SK-N-SH (cell line): Measurements from ENCODE around the gene CREB5. TPM values are rescaled to one million over a fixed set of nuclear protein-coding genes. Genes with fewer than 3 reads are reported as not detected.

Experiments
- CTCF ChIA-PET: fragments of 300-600, 350-600 bp; formaldehyde crosslinking; extraction: SDS; loops from one replicate; lab custom pipeline; 2021; lab: Yijun Ruan, JAX
- POLR2A ChIA-PET: fragments of 350-600 bp; sonication (Branson Sonifier 250); formaldehyde crosslinking; extraction: SDS; loops from one replicate; lab custom pipeline; 2020; ENCODE audit warnings: antibody characterized with exemption, inconsistent platforms; lab: Yijun Ruan, JAX
- DNase-seq: peaks from one replicate; pipeline ENCODE4 v3.0.0; 2012
- H2AFZ ChIP-seq: fragments of 200-600 bp; sonication (generic); 2 replicates; pipeline ENCODE4 v1.8.1; 2016; ENCODE audit warnings: antibody characterized with exemption, mild to moderate bottlenecking, low read depth
- H3F3A ChIP-seq: fragments of 200-600 bp; sonication (generic); replicated peaks from 2 replicates; pipeline ENCODE3; 2016; ENCODE audit warnings: antibody characterized with exemption, mild to moderate bottlenecking; ENCODE audit not compliant: insufficient read depth
- H3K27ac ChIP-seq, 2 experiments: fragments of 200-500 bp in 1 of 2; fragments of 200-600 bp in 1 of 2; sonication (Bioruptor generic) in 1 of 2; sonication (generic), shearing (Covaris generic) in 1 of 2; 2 replicates each; pipeline versions ENCODE4 v1.5.1 to v1.6.1; 2014 to 2016; ENCODE audit warnings: low read depth in 2 of 2, inconsistent platforms in 1 of 2, low read length in 1 of 2, mild to moderate bottlenecking in 1 of 2, mixed read lengths in 1 of 2
- H3K27me3 ChIP-seq: fragments of 200-600 bp; sonication (generic), shearing (Covaris generic); 2 replicates; pipeline ENCODE4 v1.6.1; 2016; ENCODE audit warnings: mixed run types; ENCODE audit not compliant: insufficient read depth
- H3K36me3 ChIP-seq, 2 experiments: fragments of 200-500 bp in 1 of 2; fragments of 200-600 bp in 1 of 2; sonication (Bioruptor generic) in 1 of 2; sonication (generic) in 1 of 2; replicated peaks in 1 of 2; 2 replicates each; pipeline versions ENCODE3 to v1.5.1; 2014 to 2016; ENCODE audit warnings: low read length in 1 of 2, mild to moderate bottlenecking in 1 of 2; ENCODE audit not compliant: insufficient read depth in 2 of 2, control insufficient read depth in 1 of 2
- H3K4me1 ChIP-seq, 2 experiments: fragments of 200-500 bp in 1 of 2; fragments of 200-600 bp in 1 of 2; sonication (Bioruptor generic) in 1 of 2; sonication (generic), shearing (Covaris generic) in 1 of 2; 2 replicates each; pipeline versions ENCODE4 v1.5.1 to v1.6.1; 2014 to 2016; ENCODE audit warnings: low read depth in 1 of 2, low read length in 1 of 2, mixed run types in 1 of 2; ENCODE audit not compliant: insufficient read depth in 2 of 2, control insufficient read depth in 1 of 2
- H3K4me2 ChIP-seq: fragments of 200-600 bp; sonication (generic), shearing (Covaris generic); 2 replicates; pipeline ENCODE4 v1.6.1; 2017; ENCODE audit warnings: mixed run types
- H3K4me3 ChIP-seq, 2 experiments: fragments of 200-500 bp in 1 of 2; fragments of 200-600 bp in 1 of 2; sonication (Bioruptor generic) in 1 of 2; sonication (generic), shearing (Covaris generic) in 1 of 2; 2 replicates each; pipeline versions ENCODE4 v1.5.1 to v1.8.1; 2014 to 2016; ENCODE audit warnings: low read depth in 2 of 2, inconsistent platforms in 1 of 2, low read length in 1 of 2, mild to moderate bottlenecking in 1 of 2, mixed read lengths in 1 of 2, moderate library complexity in 1 of 2
- H3K79me2 ChIP-seq: fragments of 200-600 bp; sonication (generic); 2 replicates; pipeline ENCODE4 v1.8.1; 2017; ENCODE audit warnings: mild to moderate bottlenecking; ENCODE audit not compliant: insufficient read depth
- H3K9ac ChIP-seq: fragments of 200-600 bp; sonication (generic); 2 replicates; pipeline ENCODE4 v1.6.1; 2017; ENCODE audit warnings: mixed run types
- H3K9me2 ChIP-seq: fragments of 200-600 bp; sonication (generic); 2 replicates; pipeline ENCODE4 v1.6.1; 2017; ENCODE audit warnings: mixed run types
- H3K9me3 ChIP-seq: fragments of 200-600 bp; sonication (generic); 2 replicates; pipeline ENCODE4 v1.6.1; 2017; ENCODE audit warnings: mixed run types, mild to moderate bottlenecking, moderate library complexity
- H4K20me1 ChIP-seq: fragments of 200-600 bp; sonication (generic); 2 replicates; pipeline ENCODE4 v1.6.1; 2017; ENCODE audit warnings: mild to moderate bottlenecking, mixed run types; ENCODE audit not compliant: insufficient read depth
- ELF1 ChIP-seq: IDR thresholded peaks from 2 replicates; pipeline ENCODE4 v1.4.0; 2012
- EP300 ChIP-seq, 2 experiments: IDR thresholded peaks; 2 replicates each; pipeline versions ENCODE4 v1.4.0 to v1.6.1; 2012; ENCODE audit warnings: borderline replicate concordance in 1 of 2, low read depth in 1 of 2, low read length in 1 of 2
- EZH2phosphoT487 ChIP-seq: fragments of 200-600 bp; sonication (generic); IDR thresholded peaks from 2 replicates; pipeline ENCODE4 v1.6.1; 2017; ENCODE audit warnings: low read depth, mixed run types, mild to moderate bottlenecking, antibody characterized with exemption, moderate library complexity, borderline replicate concordance
- FOSL2 ChIP-seq: IDR thresholded peaks from 2 replicates; pipeline ENCODE4 v1.4.0; 2012; ENCODE audit warnings: low read depth, mild to moderate bottlenecking, moderate library complexity, borderline replicate concordance
- FOXJ3 ChIP-seq: sonication (generic); formaldehyde crosslinking; IDR thresholded peaks from 2 replicates; pipeline ENCODE4 v1.5.1; 2020; ENCODE audit warnings: mild to moderate bottlenecking, missing genetic modification reagents
- GABPA ChIP-seq: IDR thresholded peaks from 2 replicates; pipeline ENCODE4 v1.4.0; 2012; ENCODE audit warnings: low read depth, mild to moderate bottlenecking
- GATA2 ChIP-seq: sonication (generic); formaldehyde crosslinking; IDR thresholded peaks from 2 replicates; pipeline ENCODE4 v1.5.0; 2020; ENCODE audit warnings: mild to moderate bottlenecking, missing genetic modification reagents
- JUND ChIP-seq: IDR thresholded peaks from 2 replicates; pipeline ENCODE4 v1.4.0; 2012
- NRF1 ChIP-seq: IDR thresholded peaks from 2 replicates; pipeline ENCODE4 v1.6.1; 2012; ENCODE audit warnings: low read depth, mild to moderate bottlenecking, low read length
- PBX3 ChIP-seq: IDR thresholded peaks from 2 replicates; pipeline ENCODE4; 2012
- RCOR1 ChIP-seq: fragments of 150-350 bp; IDR thresholded peaks from 2 replicates; pipeline ENCODE4 v1.6.1; 2017; ENCODE audit warnings: antibody characterized with exemption, low read length
- REST ChIP-seq: IDR thresholded peaks from 2 replicates; pipeline ENCODE4 v1.6.1; 2012; ENCODE audit warnings: mild to moderate bottlenecking, low read depth, low read length, moderate library complexity
- RFX5 ChIP-seq: IDR thresholded peaks from 2 replicates; pipeline ENCODE4 v1.6.1; 2012; ENCODE audit warnings: mild to moderate bottlenecking, improper control_type of control experiment, low read length
- SIN3A ChIP-seq: IDR thresholded peaks from 2 replicates; pipeline ENCODE4 v1.6.1; 2012; ENCODE audit warnings: low read depth, mild to moderate bottlenecking, low read length, moderate library complexity, borderline replicate concordance
- SMC3 ChIP-seq: IDR thresholded peaks from 2 replicates; pipeline ENCODE4 v1.6.1; 2012; ENCODE audit warnings: low read depth, low read length, improper control_type of control experiment
- TAF1 ChIP-seq: IDR thresholded peaks from 2 replicates; pipeline ENCODE4 v1.6.1; 2012; ENCODE audit warnings: low read depth, mild to moderate bottlenecking, low read length, moderate library complexity, borderline replicate concordance
- TCF12 ChIP-seq: IDR thresholded peaks from 2 replicates; pipeline ENCODE4 v1.4.0; 2012
- TEAD4 ChIP-seq: IDR thresholded peaks from 2 replicates; pipeline ENCODE4 v1.4.0; 2012; ENCODE audit warnings: mild to moderate bottlenecking, borderline replicate concordance; ENCODE audit not compliant: insufficient read depth
- USF1 ChIP-seq: IDR thresholded peaks from 2 replicates; pipeline ENCODE4 v1.4.0; 2012; ENCODE audit warnings: low read depth, borderline replicate concordance
- YY1 ChIP-seq: IDR thresholded peaks from 2 replicates; pipeline ENCODE4 v1.4.0; 2012; ENCODE audit warnings: low read depth, mild to moderate bottlenecking
- WGBS: methylation state at CpG from one replicate; pipeline ENCODE4 v1.1.6; 2017; ENCODE audit warnings: low lambda C conversion rate; 5-methylcytosine and 5-hydroxymethylcytosine counted together
- polyA plus RNA-seq, 3 experiments: library from polyadenylated mRNA; depleted of rRNA; stranded (reverse); fragments of >200 nt; gene quantifications; 2 replicates each; pipeline ENCODE4 v1.2.3, GENCODE V29; 2012

The CREB5 gene
- polyA plus RNA-seq, 1 of the 3 experiments (the other 2 are of a cell fraction) = 19.3 TPM

- no peak overlapping the region for H3K4me3 ChIP-seq
- DNase-seq = no peak
- no peak overlapping the region for H2AFZ ChIP-seq
- no peak for TF ChIP-seq REST
- no peak for TF ChIP-seq FOXJ3 (CRISPR knock-in tag)
- no peak for TF ChIP-seq ELF1
- no peak for TF ChIP-seq RFX5
- TF ChIP-seq TEAD4 = no peak
- no peak for TF ChIP-seq USF1
- TF ChIP-seq FOSL2 = no peak
- TF ChIP-seq NRF1 = no peak
- no peak for TF ChIP-seq SIN3A
- no peak for TF ChIP-seq RCOR1
- TF ChIP-seq EZH2phosphoT487 = no peak
- TF ChIP-seq JUND = no peak
- no peak for TF ChIP-seq TCF12
- no peak overlapping the region for H3K27ac ChIP-seq
- H3K4me1 ChIP-seq = no peaks in the 10 kb centered on the region
- H3F3A ChIP-seq = no peaks in the 10 kb centered on the region
- H3K79me2 ChIP-seq = no peaks in the 10 kb centered on the region
- H3K9me2 ChIP-seq = no peaks in the 10 kb centered on the region
- 12% methylated on average over 1 of the region's 1 CpG for WGBS
- no peak overlapping the region for H3K9ac ChIP-seq
- peaks cover 4% of the 10 kb centered on the region; the same call in 1 of the 2 replicates for H3K27me3 ChIP-seq
- H4K20me1 ChIP-seq = no peaks in the 10 kb centered on the region
- no peaks in the 10 kb centered on the region for H3K9me3 ChIP-seq
- CTCF ChIA-PET = interaction anchor here (1.2 to 1.7 kb wide), 2 partner anchors 22 to 350 kb away, joined by 3 to 7 read pairs; no protein-coding TSS in a partner anchor
- no peaks in the 10 kb centered on the region for H3K36me3 ChIP-seq
- POLR2A ChIA-PET = no interaction called here
- no peak overlapping the region for H3K4me2 ChIP-seq
Measured at GRCh38 chr7:28649189-28649588, 236.9 kb downstream of the CREB5 start.

GRCh38 chr7:28649811-28650210 lies 237.5 kb downstream of the CREB5 start:
- 40% methylated on average over 2 of the region's 2 CpGs for WGBS
- no peaks in the 10 kb centered on the region for H4K20me1 ChIP-seq
- no peaks in the 10 kb centered on the region for H3F3A ChIP-seq
- peaks cover 2% of the 10 kb centered on the region; the same call in 1 of the 2 replicates for H3K27me3 ChIP-seq
- H2AFZ ChIP-seq = no peak overlapping the region
- no peaks in the 10 kb centered on the region for H3K9me2 ChIP-seq
- H3K27ac ChIP-seq = no peak overlapping the region
- H3K4me3 ChIP-seq = no peak overlapping the region
- no peaks in the 10 kb centered on the region for H3K4me1 ChIP-seq
- H3K36me3 ChIP-seq = no peaks in the 10 kb centered on the region
- ChIA-PET POLR2A (no interaction called here), CTCF (interaction anchor here (0.8 kb wide), 1 partner anchor 51 kb away, joined by 3 read pairs; no protein-coding TSS in a partner anchor)
- no peak overlapping the region for H3K9ac ChIP-seq
- no peak for TF ChIP-seq SMC3
- TF ChIP-seq FOSL2 = no peak
- no peak for TF ChIP-seq GATA2 (CRISPR knock-in tag)
- no peak for TF ChIP-seq EP300 (IDR thresholded peaks at IDR 0.05; ENCODE audit: borderline replicate concordance in 1 of 2, low read depth in 1 of 2, low read length in 1 of 2)
- TF ChIP-seq GABPA = no peak
- no peak for TF ChIP-seq TAF1
- no peak for TF ChIP-seq RCOR1
- no peak for TF ChIP-seq RFX5
- no peak for TF ChIP-seq YY1
- no peak for TF ChIP-seq PBX3
- H3K79me2 ChIP-seq = no peaks in the 10 kb centered on the region
- no peaks in the 10 kb centered on the region for H3K9me3 ChIP-seq
- H3K4me2 ChIP-seq = no peak overlapping the region
- no peak for DNase-seq
